ENCODE results near the gene RHOJ. TPM values are rescaled to one million over a fixed set of nuclear protein-coding genes. Genes with fewer than 3 reads are reported as not detected.

RHOJ gene
- total and polyA plus RNA-seq, 2 of the 4 experiments (the other 2 are of a cell fraction), result 9.5 to 33.9 TPM

DNA sequence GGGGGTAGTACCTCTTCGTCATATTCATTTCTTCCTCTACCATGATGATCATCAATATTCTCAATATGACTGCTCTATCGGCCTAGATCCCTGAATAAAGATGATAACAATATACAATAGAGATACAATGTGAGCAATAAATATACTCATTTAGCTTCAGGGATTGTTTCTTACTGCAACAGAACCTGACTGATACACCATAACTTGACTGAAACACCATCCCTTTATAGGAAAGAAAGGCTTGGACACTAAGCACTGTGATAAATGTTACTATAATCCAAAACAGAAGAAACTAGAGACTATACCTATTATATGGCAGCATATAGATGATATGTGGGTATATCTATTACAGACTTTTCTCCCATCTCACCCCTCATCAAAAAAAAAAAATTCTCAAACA lies 1.2 kb upstream of the RHOJ start:
- Histone ChIP-seq H3K23ac (ENCODE audit: low read depth, low read length) (no peak overlapping the region), H3K4me1 (ENCODE audit: control insufficient read depth, insufficient read depth, low read length) (peaks cover 2% of the 10 kb centered on the region), H3K27me3 (ENCODE audit: control insufficient read depth, insufficient read depth, low read length) (no peaks in the 10 kb centered on the region), H4K20me1 (ENCODE audit: insufficient read depth, low read length) (no peaks in the 10 kb centered on the region), H2AK9ac (replicated peaks; ENCODE audit: low read depth, low read length, poor library complexity) (no peak overlapping the region), H4K91ac (ENCODE audit: insufficient read depth, low read depth, low read length) (no peak overlapping the region), H4K5ac (ENCODE audit: low read depth, low read length) (no peak overlapping the region), H3K79me1 (ENCODE audit: low read depth in 1 of 2, low read length in 2 of 2) (no peaks in the 10 kb centered on the region), H2BK15ac (ENCODE audit: low read depth, low read length) (no peak overlapping the region), H4K8ac (ENCODE audit: low read depth in 2 of 2, low read length in 2 of 2) (no peak overlapping the region), H3K56ac (ENCODE audit: extremely low read depth, insufficient read depth, low read length) (no peak overlapping the region; the same call in 1 of the 2 replicates), H3K9me3 (ENCODE audit: control insufficient read depth, insufficient read depth, low read length) (no peaks in the 10 kb centered on the region), H2AFZ (replicated peaks; ENCODE audit: low read length, poor library complexity) (no peak overlapping the region), H3K27ac (ENCODE audit: insufficient read depth, low read length) (peak overlapping the region; percentile 5; the same call in 1 of the 2 replicates), H3K4ac (ENCODE audit: low read depth, low read length) (no peak overlapping the region), H3K14ac (replicated peaks; ENCODE audit: low read depth, low read length) (no peak overlapping the region), H3K36me3 (ENCODE audit: control insufficient read depth, insufficient read depth, low read length) (no peaks in the 10 kb centered on the region), H3K4me2 (ENCODE audit: low read depth, low read length) (peak overlapping the region; percentile 85), H2BK5ac (ENCODE audit: low read depth, low read length, poor library complexity, severe bottlenecking) (no peak overlapping the region), H3K9me1 (ENCODE audit: insufficient read depth, low read length) (no peaks in the 10 kb centered on the region), H2AK5ac (ENCODE audit: low read depth, low read length) (no peak overlapping the region), H3K18ac (ENCODE audit: low read depth, low read length) (no peak overlapping the region), H3K9ac (ENCODE audit: low read depth, low read length) (no peak overlapping the region), H2BK120ac (ENCODE audit: low read depth, low read length) (no peak overlapping the region), H3K4me3 (ENCODE audit: insufficient read depth, low read depth, low read length) (no peak overlapping the region), H2BK20ac (ENCODE audit: low read depth, low read length) (no peak overlapping the region)
- intact Hi-C loops (cut with micrococcal nuclease) (no loop called here), in situ Hi-C loops (cut with MboI; ENCODE audit: low sequenced_read_pairs) (no loop called here), dilution Hi-C loops (cut with HindIII; ENCODE audit: low sequenced_read_pairs, unreplicated experiment) (no loop called here)
- ChIA-PET POLR2A (ENCODE audit: unreplicated experiment) (no interaction called here), CTCF (no interaction called here)
- ATAC-seq (ENCODE audit: low read depth) (no peak), DNase-seq (no peak)
- no CpG with 5 or more reads among the region's 2 CpGs for WGBS, 2 experiments (ENCODE audit: extremely low coverage in 2 of 2, insufficient read length in 1 of 2)
- BruUV-seq (replicated peaks), result no TSS peak
- TF ChIP-seq, protein P1, sequence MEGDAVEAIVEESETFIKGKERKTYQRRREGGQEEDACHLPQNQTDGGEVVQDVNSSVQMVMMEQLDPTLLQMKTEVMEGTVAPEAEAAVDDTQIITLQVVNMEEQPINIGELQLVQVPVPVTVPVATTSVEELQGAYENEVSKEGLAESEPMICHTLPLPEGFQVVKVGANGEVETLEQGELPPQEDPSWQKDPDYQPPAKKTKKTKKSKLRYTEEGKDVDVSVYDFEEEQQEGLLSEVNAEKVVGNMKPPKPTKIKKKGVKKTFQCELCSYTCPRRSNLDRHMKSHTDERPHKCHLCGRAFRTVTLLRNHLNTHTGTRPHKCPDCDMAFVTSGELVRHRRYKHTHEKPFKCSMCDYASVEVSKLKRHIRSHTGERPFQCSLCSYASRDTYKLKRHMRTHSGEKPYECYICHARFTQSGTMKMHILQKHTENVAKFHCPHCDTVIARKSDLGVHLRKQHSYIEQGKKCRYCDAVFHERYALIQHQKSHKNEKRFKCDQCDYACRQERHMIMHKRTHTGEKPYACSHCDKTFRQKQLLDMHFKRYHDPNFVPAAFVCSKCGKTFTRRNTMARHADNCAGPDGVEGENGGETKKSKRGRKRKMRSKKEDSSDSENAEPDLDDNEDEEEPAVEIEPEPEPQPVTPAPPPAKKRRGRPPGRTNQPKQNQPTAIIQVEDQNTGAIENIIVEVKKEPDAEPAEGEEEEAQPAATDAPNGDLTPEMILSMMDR (conservative IDR thresholded peaks at IDR 0.05; ENCODE audit: low read depth, low read length), result no peak
- TF ChIP-seq CHD1 (IDR thresholded peaks at IDR 0.05; ENCODE audit: low read depth, low read length) (no peak), RAD21 (IDR thresholded peaks at IDR 0.05; ENCODE audit: low read length) (no peak), MAFK (IDR thresholded peaks at IDR 0.05; ENCODE audit: low read depth, low read length) (no peak), MAZ (IDR thresholded peaks at IDR 0.05; ENCODE audit: borderline replicate concordance, low read depth, low read length) (no peak), MXI1 (IDR thresholded peaks at IDR 0.05; ENCODE audit: borderline replicate concordance, low read depth, low read length) (no peak), CEBPB (IDR thresholded peaks at IDR 0.05; ENCODE audit: low read depth, low read length) (no peak), BHLHE40 (IDR thresholded peaks at IDR 0.05; ENCODE audit: low read depth, low read length) (no peak), SMC3 (IDR thresholded peaks at IDR 0.05; ENCODE audit: low read depth, low read length) (no peak), RCOR1 (IDR thresholded peaks at IDR 0.05; ENCODE audit: insufficient replicate concordance, low read length) (no peak), RFX5 (IDR thresholded peaks at IDR 0.05; ENCODE audit: low read depth, low read length) (no peak), NFE2L2 (IDR thresholded peaks at IDR 0.05; ENCODE audit: low read depth, low read length) (no peak), POLR2A (IDR thresholded peaks at IDR 0.05; ENCODE audit: low read depth, low read length) (no peak), FOS (IDR thresholded peaks at IDR 0.05; ENCODE audit: low read depth, low read length) (no peak)
- TF ChIP-seq, protein P2, sequence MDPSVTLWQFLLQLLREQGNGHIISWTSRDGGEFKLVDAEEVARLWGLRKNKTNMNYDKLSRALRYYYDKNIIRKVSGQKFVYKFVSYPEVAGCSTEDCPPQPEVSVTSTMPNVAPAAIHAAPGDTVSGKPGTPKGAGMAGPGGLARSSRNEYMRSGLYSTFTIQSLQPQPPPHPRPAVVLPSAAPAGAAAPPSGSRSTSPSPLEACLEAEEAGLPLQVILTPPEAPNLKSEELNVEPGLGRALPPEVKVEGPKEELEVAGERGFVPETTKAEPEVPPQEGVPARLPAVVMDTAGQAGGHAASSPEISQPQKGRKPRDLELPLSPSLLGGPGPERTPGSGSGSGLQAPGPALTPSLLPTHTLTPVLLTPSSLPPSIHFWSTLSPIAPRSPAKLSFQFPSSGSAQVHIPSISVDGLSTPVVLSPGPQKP (IDR thresholded peaks at IDR 0.05; ENCODE audit: borderline replicate concordance, low read depth, low read length), result no peak
- TF ChIP-seq, protein P3, sequence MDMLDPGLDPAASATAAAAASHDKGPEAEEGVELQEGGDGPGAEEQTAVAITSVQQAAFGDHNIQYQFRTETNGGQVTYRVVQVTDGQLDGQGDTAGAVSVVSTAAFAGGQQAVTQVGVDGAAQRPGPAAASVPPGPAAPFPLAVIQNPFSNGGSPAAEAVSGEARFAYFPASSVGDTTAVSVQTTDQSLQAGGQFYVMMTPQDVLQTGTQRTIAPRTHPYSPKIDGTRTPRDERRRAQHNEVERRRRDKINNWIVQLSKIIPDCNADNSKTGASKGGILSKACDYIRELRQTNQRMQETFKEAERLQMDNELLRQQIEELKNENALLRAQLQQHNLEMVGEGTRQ (IDR thresholded peaks at IDR 0.05; ENCODE audit: low read depth, low read length), result no peak

All from IMR-90 (cell line).